ENCODE measurements around the gene TMEM125.

TMEM125 gene

DNA sequence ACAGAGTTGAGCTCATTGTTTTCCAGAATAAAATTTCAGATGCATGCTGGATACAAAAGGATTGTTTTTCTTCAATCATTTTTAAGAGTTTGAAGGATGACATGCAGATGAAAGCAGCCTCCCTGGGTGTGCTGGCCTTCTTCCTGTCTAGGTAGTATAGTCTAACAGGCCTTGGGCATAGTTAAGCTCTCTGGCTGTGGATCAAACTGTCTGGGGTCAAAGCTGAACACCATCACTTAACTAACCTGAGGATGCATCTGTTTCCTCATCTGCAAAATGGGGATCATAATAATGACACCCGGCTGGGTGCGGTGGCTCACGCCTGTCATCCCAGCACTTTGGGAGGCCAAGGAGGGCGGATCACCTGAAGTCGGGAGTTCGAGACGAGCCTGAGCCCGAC is 25.0 kb downstream of the TMEM125 start:
- DNase-seq = no peak

DNA sequence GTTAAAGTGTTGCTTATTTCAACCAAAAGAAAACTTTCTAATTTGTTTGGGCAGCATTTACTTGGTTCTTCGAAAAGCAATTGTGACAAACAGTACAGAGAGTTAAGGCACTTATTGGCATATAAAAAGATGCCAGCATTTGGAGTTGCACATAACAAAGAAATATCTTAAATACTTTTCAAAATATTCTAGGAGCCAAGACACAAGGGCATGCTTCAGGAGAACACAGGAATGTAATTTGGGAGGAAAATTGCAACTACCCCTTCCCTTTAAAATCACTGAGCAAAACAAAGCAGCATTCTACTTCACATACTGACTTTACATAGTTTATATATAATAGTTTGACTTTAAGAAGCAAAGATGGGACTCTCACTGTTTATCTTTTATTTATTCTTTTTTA is 26.4 kb downstream of the TMEM125 start:
- no peak for DNase-seq

DNA sequence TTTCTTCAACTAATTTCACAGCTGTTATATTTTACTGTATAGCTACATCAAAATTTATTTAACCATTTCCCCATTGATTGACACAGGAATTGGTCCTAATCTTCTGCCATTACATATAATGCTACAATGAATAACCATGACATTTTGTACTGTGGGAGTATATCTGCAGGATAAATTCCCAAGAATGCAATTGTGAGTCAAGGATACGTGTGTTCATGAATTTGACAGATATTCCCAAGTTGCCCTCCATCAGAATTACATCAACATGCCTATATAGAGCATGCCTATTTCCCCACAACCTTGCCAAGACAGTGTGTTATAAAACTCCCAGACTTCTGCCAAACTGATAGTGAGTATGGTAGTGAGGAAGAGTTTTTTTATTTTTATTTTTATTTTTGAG is 28.3 kb downstream of the TMEM125 start:
- DNase-seq = no peak

DNA sequence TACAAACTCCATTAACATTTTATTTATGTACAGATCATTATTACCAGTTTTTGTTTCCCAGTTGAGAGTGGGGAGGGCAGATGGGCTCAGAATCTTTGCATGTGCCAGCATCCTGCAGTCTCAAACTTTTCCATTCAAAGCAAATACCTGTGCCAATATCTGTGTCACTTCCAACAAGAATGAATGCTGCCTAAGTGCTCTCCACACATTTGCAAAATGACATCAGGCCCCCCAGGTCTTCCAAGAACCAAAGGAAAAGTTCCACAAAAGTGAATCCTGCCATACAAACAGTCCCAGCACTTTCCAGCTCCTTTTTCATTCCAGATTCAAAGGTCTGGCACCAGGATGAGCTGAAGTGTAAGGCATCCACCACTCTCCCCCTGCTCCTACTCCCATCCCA is 29.3 kb downstream of the TMEM125 start:
- no peak for DNase-seq

DNA sequence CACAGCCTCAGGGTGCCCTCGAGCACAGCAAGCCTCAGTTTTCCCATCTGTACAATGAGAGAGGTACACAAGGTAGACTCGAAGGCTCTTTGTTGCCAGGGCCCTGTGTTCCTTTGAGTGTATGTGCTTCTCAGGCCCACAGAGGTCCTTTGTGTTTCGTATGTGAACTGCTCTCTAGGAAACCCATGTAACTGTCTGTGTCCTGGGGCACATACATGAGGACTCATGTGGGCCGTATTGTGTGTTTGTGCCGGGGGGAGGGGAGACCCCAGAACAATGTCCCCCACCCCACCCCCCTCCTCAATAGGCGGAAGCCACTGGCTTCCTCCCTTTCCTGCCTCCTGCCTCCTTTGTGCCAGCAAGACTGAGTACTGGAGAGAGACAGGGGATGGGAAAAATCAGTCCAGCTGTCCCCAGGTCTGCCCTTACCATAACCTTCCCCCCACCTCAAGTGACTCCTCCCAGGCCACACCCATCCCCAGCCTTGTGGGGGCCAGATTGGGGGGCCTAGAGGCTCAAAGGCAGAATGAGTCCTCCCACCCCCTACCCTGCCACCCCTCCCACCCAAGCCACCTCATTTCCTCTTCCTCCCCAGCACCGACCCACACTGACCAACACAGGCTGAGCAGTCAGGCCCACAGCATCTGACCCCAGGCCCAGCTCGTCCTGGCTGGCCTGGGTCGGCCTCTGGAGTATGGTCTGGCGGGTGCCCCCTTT is 30.8 kb downstream of the TMEM125 start, which contains the start of gene TIE1:
Gene TIE1 (plus strand): TSS at position 605 of the 717 bp plus-strand sequence. CDS start 90 bp downstream, at position 695.
- DNase-seq = no peak

DNA sequence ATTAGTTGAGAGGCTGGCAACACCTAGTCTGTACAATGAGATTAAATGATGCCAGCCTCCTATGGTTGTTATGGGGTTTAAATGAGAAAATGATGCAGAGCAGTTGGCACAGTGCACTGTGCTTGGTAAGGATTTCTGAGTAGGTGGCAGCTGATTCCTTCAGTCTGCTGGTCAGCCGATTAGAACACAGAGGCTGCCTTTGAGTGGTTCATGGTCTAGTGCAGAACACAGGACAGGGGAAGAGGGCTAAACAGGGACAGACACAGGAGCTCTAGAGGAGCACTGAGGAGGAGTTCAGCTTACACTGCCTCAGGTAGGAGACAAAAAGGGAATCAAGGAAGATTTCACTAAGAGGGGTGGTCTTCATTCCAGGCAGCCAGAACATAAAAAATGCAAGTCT is 32.4 kb downstream of the TMEM125 start:
- DNase-seq = no peak

DNA sequence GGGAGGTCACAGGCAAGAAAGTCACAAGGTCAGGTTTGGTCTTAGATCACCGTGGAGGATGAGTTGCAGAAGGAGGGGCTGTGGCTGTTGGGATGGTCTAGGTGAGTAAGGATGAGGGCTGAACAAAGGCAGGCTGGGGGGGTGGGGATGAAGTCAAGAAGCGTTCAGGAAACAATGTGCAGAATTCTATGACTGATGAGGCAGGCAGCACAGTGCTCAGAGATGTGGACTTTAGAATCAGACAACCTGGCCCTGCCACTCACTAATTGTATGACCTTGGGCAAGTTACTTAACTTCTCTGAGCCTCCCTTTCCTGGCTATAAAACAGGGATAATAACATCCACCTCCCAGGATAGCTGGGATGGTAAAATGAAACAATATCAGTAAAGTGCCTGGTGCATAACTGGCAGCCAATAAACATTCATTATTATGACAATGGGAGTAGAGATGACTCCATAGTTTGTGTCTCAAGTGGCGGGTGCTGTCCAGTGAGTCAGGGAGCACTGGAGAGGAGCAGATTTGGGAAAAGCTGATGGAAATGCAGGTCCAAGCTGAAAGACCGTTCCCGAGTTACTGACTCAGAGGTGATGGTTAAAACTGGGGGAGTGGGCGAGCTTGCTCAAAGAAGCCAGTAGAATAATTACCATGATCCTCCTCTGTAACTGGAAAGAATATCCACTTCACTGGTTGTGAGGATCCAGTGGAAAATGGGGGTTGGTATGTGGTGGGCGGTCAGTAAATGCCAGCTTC is 33.1 kb downstream of the TMEM125 start:
- DNase-seq = no peak

DNA sequence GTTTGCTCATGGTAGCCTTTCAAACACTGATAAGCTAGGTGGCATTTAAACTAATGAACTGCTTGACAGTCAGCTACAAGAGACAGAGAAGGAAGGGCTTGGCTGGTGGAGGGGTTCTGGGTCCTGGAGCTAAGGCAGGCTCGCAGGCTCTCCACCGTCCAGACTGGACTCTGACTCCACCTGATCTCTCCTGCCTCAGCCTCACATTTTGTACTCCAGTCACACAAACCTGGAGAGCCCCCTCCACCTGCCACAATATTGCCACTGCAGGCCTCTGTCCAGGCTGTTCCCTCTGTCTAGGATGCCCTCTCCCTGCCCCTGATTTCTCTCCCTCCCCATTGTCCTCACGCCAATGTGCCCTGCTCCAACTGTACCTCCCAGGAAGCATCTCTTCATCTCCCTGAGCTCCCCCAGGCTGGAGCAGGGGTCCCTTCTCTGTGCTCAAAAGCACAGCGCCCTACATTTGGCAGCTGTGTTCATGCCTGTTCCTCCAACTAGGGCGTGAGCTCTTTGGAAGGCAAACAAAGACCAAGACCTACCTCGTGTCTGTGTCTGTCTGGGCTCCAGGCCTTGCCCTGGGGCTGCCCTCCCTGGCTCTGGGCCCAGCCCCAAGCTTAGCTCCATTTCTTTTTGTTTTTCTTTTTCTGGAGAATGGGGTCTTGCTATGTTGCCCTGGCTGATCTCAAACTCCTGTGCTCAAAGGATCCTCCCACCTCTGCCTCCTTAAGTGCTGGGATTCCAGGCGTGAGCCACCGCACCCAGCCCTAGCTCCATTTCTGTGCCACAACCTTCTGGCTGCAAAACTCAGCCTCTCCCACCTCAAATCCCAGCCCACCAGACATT is 33.9 kb downstream of the TMEM125 start:
- DNase-seq = no peak

DNA sequence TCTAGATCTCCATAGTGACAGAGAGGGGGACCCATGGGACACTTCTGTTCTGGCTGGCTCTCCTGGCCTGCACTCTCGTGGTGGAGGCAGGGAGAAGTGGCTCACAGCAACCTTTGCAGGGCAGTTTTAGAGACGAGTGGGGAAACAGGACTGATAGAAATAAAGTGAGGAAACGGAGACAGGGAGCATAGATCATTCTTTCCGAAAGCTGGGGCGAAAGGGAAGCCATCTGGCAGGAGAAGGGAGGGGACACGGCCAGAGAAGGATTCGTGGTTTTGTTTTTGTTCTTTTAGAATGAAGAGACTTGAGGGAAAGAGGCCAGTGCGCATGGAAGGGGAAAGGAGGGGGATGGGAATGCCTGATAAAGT is 34.5 kb downstream of the TMEM125 start:
- DNase-seq = no peak

DNA sequence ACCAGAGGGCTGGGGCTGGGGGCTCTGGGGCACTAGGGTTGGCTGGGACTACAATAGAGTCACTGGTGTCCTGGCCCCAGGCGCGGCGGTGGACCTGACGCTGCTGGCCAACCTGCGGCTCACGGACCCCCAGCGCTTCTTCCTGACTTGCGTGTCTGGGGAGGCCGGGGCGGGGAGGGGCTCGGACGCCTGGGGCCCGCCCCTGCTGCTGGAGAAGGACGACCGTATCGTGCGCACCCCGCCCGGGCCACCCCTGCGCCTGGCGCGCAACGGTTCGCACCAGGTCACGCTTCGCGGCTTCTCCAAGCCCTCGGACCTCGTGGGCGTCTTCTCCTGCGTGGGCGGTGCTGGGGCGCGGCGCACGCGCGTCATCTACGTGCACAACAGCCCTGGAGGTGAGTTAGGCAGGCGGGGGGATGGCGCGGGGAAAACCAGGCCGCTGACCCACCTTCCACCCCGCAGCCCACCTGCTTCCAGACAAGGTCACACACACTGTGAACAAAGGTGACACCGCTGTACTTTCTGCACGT is 35.1 kb downstream of the TMEM125 start:
- no peak for DNase-seq

DNA sequence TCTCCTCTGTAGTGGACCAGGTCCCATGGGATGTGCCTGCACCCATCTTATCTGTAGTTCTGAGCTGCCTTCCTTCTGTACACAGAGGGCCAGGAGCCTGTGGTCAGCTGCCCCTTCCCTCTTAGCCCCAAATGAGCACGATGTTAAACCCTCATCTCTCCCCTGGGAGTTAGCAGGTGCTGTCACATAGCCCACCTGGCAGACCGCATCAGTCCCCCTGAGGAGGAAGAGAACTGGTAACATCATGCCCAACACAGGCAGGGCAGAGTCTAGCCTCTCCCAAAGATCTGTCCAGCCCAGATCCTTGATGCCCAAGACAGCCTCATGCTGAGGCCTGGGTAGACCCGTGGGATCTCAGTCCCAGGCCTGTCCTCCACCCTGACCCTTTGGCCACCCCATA is 35.7 kb downstream of the TMEM125 start:
- no peak for DNase-seq

DNA sequence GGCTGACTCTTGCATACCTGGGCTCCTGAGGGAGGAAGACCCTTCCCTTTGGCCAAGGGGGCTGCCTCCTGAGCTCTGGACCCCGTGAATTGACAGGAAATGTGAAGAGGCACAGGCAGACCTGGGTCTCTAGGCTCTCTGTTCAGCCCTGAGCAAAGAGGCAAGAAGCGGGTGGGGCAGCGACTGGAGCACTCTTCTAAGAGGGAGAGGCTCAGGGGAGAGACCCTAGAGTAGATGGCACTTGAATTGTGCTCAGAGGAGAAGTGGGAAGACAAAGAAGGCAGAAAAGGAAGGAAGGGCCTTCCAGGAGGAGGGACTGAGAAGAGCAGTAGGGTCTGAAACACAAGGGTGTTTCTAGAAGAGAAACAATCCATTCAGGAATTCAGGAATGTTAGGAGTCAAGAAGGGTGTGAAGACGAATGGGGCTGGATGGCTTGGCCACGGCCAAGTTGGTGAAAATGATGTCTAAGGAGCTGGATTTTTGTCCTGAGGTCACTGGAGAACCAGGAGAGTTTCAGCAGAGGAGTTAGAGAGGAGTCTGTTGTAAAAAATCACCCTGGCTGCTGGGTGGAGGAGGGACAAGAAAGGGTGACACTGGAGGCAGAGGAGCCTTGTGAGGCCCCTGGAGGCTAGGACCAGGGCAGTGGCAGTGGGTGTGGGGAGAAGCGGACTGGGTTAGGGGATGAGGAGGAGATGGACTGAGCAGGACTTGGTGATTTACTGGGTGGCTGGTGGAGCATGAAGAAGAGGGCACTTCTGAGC is 36.3 kb downstream of the TMEM125 start:
- DNase-seq = no peak

DNA sequence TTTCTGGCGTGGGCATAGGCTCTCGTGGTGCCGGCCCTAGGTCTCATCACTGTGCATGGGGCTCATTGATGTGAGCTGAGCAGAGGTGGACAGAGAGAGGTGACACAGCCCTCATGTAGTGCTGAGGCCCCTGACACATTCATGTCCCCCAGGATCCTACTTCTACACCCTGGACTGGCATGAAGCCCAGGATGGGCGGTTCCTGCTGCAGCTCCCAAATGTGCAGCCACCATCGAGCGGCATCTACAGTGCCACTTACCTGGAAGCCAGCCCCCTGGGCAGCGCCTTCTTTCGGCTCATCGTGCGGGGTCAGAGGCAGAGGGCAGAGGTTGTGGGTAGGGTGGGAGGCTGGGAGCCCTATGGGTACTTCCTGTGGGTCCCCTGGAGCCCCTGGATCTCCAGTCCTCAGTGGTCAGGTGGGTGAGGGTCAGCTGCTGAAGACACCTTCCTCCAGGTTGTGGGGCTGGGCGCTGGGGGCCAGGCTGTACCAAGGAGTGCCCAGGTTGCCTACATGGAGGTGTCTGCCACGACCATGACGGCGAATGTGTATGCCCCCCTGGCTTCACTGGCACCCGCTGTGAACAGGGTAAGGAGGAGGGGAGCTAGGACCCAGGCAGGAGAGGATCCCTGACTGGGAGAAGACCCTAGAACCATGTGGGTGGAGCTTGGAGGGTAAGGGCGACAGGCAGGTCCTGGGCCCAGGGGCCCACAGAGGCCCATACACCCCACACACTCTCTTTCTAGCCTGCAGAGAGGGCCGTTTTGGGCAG is 37.1 kb downstream of the TMEM125 start:
- DNase-seq = peak; percentile 21

DNA sequence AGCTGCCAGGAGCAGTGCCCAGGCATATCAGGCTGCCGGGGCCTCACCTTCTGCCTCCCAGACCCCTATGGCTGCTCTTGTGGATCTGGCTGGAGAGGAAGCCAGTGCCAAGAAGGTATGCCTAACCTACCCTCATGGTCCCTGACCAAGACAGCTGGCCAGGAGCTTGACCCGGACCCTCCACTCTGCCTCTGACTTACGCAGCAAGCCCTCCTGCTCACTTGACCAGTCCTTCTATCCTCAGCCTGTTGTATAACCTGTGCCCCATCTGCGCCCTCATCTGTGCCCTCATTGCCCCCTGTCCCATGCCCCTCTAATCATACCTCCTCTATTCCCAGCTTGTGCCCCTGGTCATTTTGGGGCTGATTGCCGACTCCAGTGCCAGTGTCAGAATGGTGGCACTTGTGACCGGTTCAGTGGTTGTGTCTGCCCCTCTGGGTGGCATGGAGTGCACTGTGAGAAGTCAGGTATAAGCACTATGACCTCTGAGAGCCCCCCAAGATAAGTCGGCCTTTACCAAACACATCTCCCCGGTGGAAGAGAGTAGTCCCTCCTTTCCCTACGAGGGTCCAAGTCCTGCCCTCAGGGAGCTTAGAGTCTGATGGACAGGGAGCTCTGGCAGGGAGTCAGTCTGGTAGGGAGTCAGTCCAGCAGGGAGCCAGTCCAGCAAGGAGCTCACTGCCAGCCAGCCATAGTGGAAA is 37.8 kb downstream of the TMEM125 start:
- no peak for DNase-seq

DNA sequence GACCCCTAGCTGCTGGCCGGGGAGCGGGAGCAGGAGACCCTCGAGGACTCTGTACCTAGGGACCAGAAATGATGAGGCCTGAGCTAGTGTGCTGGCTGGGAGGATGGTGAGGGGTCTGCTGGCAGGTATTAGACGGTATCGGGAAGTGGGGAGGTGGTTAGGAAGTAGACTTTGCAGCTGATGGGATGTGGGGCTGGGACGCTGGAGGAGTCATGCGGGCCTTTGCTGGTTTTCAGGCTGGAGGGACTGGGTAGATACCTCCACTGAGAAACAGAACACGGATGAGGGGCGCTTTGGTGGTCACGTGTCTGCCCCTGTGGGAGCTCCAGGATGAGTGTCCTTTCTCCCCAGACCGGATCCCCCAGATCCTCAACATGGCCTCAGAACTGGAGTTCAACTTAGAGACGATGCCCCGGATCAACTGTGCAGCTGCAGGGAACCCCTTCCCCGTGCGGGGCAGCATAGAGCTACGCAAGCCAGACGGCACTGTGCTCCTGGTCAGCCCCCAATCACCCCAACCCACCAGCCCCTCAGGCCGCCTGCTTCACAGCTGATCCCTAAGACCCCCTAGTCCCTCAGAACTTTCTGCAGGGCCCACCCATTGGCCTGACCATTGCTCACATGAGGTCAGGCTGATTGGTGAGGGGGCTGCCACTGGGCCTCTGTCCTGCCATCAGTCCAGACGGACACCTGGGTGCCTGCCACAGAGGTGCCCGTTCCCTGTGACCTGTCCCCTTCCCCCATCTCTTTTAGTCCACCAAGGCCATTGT is 39.0 kb downstream of the TMEM125 start:
- no peak for DNase-seq

DNA sequence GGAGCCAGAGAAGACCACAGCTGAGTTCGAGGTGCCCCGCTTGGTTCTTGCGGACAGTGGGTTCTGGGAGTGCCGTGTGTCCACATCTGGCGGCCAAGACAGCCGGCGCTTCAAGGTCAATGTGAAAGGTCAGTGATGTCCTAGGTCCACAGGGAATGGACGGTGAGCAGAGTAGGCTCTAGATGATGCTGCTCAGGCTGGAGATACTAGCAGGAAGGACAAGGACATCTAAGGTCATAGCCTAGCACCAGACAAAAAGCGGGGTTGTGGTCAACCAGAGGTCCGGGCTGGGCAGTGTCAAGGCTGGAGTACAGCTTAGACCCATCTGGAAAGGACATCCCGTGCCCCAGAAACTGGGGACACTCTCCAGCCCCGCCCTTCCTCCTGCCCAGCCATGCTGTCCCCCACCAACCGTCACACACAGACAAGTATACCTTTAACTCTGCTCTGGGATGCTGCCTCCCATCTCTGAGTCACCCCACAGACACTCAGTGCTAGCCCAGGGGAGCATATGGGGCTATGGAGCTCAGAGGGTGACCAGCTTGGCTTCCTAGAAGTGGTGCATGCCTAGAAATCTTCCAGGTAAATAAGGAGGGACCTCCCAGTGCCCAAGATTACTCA is 39.7 kb downstream of the TMEM125 start:
- DNase-seq = no peak

DNA sequence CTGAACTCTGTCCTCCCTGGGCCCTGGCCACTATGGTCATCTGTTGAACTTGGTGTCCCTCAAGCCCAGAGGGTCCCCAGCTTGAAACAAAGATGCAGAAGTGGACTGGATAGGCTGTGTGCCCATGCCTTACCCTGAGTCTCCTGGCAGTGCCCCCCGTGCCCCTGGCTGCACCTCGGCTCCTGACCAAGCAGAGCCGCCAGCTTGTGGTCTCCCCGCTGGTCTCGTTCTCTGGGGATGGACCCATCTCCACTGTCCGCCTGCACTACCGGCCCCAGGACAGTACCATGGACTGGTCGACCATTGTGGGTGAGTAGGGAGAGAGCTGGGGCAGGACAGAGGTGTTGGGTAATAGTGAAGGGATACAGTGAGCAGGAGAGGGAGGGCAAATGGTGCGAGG is 41.7 kb downstream of the TMEM125 start:
- DNase-seq = no peak

DNA sequence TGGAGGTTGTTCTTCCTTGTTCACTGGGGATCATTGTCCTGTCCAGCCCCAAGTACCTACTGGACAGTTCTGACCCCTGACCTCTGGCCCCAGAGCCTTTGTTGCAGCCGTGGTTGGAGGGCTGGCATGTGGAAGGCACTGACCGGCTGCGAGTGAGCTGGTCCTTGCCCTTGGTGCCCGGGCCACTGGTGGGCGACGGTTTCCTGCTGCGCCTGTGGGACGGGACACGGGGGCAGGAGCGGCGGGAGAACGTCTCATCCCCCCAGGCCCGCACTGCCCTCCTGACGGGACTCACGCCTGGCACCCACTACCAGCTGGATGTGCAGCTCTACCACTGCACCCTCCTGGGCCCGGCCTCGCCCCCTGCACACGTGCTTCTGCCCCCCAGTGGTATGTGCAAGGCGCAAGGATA is 42.4 kb downstream of the TMEM125 start:
- no peak for DNase-seq

DNA sequence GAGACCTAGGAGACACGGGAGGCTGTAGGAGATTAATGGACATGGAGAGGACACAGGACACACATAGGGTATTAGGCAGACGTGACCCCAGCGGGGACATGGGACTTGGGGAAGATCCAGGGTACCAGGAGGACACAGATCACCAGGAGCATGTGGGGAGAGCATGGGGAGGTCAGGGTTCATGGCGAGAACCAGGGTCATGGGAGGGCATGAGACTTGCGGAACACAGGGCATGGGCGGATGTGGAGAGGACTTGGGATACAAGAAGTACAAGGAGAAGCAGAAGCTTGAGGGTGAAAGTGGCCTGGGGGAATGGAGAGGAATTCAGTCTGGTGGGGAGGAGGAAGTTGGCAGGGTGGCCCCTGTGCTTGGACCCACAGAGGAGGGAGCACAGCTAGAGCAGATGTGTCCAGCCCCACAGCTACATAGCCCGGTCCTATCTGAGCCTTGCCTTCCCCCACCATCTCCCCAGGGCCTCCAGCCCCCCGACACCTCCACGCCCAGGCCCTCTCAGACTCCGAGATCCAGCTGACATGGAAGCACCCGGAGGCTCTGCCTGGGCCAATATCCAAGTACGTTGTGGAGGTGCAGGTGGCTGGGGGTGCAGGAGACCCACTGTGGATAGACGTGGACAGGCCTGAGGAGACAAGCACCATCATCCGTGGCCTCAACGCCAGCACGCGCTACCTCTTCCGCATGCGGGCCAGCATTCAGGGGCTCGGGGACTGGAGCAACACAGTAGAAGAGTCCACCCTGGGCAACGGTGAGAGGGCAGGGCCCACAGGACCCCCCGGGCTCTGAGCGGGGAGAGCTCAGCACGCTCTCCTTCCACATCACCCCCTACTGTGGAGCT is 43.1 kb downstream of the TMEM125 start:
- no peak for DNase-seq
